Sigmoid colon (tissue), 3 donors: ENCODE measurements around the gene RAB3D.

Source experiments
- POLR2A ChIP-seq, 2 donors: fragments of 450-650 bp; IDR thresholded peaks; one replicate each; pipeline ENCODE4 v1.6.1; 2016; ENCODE audit warnings: antibody characterized with exemption in 2 of 2, mild to moderate bottlenecking in 2 of 2, moderate library complexity in 2 of 2
- TF ChIP-seq, protein P1 (sequence below), 4 experiments: fragments of 450-650 bp in 3 of 4; fragments of 200-600 bp in 1 of 4; IDR thresholded peaks; one replicate each; pipeline ENCODE4 v1.5.1; 2016 to 2019; ENCODE audit warnings: antibody characterized with exemption in 4 of 4, mild to moderate bottlenecking in 3 of 4, moderate library complexity in 2 of 4

DNA sequence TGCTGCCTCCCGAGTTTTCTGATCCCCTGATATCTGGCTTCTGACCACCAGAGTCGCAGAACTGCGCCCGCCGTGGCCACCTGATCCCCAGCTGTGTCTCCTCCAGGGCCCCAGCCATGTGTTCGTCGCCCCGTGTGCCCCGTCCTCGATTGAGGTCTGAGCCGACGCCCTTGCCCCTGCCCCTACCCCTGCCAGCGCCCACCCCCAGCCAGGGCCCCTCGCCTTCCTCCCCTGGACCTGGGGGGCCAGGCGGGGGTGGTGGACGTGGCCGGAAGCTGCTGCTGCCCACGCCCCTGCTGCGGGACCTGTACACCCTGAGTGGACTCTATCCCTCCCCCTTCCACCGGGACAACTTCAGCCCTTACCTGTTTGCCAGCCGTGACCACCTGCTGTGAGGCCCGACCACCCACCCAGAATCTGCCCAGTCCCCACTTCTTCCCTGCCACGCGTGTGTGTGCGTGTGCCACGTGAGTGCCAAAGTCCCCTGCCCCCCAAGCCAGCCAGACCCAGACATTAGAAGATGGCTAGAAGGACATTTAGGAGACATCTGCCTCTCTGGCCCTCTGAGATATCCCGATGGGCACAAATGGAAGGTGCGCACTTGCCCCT lies 24.9 kb upstream of the RAB3D start:
- TF ChIP-seq POLR2A (IDR thresholded peaks at IDR 0.05), result no peak
- TF ChIP-seq, protein P1, sequence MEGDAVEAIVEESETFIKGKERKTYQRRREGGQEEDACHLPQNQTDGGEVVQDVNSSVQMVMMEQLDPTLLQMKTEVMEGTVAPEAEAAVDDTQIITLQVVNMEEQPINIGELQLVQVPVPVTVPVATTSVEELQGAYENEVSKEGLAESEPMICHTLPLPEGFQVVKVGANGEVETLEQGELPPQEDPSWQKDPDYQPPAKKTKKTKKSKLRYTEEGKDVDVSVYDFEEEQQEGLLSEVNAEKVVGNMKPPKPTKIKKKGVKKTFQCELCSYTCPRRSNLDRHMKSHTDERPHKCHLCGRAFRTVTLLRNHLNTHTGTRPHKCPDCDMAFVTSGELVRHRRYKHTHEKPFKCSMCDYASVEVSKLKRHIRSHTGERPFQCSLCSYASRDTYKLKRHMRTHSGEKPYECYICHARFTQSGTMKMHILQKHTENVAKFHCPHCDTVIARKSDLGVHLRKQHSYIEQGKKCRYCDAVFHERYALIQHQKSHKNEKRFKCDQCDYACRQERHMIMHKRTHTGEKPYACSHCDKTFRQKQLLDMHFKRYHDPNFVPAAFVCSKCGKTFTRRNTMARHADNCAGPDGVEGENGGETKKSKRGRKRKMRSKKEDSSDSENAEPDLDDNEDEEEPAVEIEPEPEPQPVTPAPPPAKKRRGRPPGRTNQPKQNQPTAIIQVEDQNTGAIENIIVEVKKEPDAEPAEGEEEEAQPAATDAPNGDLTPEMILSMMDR (IDR thresholded peaks at IDR 0.05), result no peak
